ENCODE measurements around the gene LRFN2.

LRFN2 gene

DNA sequence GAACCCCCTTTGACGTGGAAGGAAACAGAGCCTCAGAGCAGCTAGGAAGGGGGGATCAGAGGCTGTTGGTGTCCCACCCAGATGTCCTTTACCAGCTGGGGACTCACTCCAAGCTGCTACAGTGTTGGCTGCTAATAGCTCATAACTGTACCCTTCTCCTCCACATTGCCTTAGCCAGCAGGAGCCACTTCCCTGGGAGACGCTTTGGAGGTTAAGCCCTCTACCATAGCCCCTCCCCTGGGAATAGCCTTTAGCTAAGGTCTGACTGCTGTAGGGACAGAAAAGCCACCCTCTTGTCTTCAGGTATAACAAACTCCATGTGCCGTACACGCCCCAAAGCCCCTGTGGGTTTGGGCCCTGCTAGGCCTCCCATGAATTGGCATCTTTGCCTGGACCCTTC lies 238.6 kb downstream of the LRFN2 start:
- H3K4me3 ChIP-seq (ENCODE audit: low read depth, low read length), result no peak overlapping the region
- H3K27me3 ChIP-seq (ENCODE audit: control insufficient read depth, insufficient read depth, low read length), result no peaks in the 10 kb centered on the region
- H3K36me3 ChIP-seq (ENCODE audit: control insufficient read depth, insufficient read depth, low read length), result no peaks in the 10 kb centered on the region
- peaks cover 44% of the 10 kb centered on the region for H3K4me1 ChIP-seq (ENCODE audit: control insufficient read depth, insufficient read depth, low read length)
- H3K9me3 ChIP-seq (ENCODE audit: control insufficient read depth, insufficient read depth, low read length), result no peaks in the 10 kb centered on the region
- peak overlapping the region; percentile 21 for H3K27ac ChIP-seq (ENCODE audit: low read depth, low read length)
- H3K9ac ChIP-seq (ENCODE audit: low read depth, low read length), result no peak overlapping the region

DNA sequence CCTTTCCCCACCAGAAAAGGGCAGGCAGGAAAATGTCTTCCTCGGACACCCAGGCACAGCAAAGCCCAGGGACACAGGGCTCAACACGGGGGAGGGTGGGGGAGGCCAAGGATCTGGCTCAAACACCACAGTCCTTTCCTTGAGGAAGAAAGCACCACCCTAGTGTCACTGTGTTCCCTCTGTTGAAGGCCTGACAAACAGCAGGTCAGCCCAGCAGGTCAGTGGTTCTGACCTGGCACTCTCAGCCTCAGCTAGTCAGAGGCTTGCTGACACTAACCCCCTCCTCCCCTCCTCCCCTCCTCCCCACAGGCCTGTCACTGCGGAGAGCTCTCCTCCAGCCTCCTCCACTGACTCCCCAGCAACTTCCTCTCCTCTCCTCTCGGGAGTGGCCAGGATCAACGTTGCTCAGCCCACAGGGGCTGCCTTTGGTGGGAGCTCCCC lies 239.6 kb downstream of the LRFN2 start:
- peak overlapping the region; percentile 57 for H3K27ac ChIP-seq (ENCODE audit: low read depth, low read length)
- peaks cover 50% of the 10 kb centered on the region for H3K4me1 ChIP-seq (ENCODE audit: control insufficient read depth, insufficient read depth, low read length)
- H3K9ac ChIP-seq (ENCODE audit: low read depth, low read length), result no peak overlapping the region
- H3K9me3 ChIP-seq (ENCODE audit: control insufficient read depth, insufficient read depth, low read length), result no peaks in the 10 kb centered on the region
- no peaks in the 10 kb centered on the region for H3K36me3 ChIP-seq (ENCODE audit: control insufficient read depth, insufficient read depth, low read length)
- no peaks in the 10 kb centered on the region for H3K27me3 ChIP-seq (ENCODE audit: control insufficient read depth, insufficient read depth, low read length)
- no peak overlapping the region for H3K4me3 ChIP-seq (ENCODE audit: low read depth, low read length)

DNA sequence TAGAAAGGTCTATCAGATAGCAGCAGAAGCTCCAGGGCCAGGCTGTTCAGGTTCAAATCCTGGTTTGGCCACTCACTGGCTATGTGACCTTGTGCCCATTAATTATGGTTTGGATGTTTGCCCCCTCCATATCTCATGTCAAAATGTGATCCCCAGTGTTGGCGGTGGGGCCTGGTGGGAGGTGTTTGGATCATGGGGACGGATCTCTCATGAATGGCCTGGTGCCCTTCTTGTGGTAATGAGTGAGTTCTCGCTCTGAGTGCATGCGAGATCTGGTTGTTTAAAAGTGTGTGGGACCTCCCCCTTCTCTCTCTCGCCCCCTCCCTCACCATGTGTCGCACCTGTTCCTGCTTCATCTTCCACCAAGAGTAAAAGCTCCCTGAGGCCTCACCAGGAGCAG lies 240.9 kb downstream of the LRFN2 start:
- Histone ChIP-seq H3K9me3 (ENCODE audit: control insufficient read depth, insufficient read depth, low read length) (no peaks in the 10 kb centered on the region), H3K27me3 (ENCODE audit: control insufficient read depth, insufficient read depth, low read length) (no peaks in the 10 kb centered on the region), H3K4me3 (ENCODE audit: low read depth, low read length) (no peak overlapping the region), H3K4me1 (ENCODE audit: control insufficient read depth, insufficient read depth, low read length) (peaks cover 60% of the 10 kb centered on the region), H3K27ac (ENCODE audit: low read depth, low read length) (no peak overlapping the region), H3K36me3 (ENCODE audit: control insufficient read depth, insufficient read depth, low read length) (no peaks in the 10 kb centered on the region), H3K9ac (ENCODE audit: low read depth, low read length) (no peak overlapping the region)

DNA sequence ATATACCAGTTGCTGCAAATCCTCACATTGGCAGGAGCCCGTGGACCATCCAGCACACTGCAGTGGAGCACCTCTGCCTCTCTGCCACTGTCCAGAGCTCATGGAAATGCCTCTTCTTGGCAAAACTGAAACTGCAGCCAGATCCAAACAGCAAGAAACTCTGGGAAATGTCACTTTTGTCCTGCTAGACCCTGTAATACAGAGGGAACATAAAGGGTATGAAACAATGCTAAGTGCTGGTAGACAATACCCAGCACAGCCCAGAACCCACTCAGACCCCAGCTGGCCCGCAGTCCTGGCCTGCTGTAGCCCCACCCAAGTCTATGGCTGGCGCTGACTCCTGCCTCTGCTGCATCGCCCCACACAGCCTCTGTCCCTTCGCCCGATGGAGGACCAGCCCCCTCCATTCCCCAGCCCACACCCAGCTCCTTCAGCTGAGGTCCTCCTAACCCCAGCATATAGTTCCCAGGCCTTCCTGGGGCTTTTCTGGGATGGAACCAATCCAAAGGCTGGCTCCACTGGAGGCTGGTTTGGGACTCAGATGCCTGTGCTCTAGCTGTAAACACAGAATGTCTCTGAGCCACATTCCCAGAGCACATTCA lies 242.5 kb downstream of the LRFN2 start:
- H3K36me3 ChIP-seq (ENCODE audit: control insufficient read depth, insufficient read depth, low read length), result no peaks in the 10 kb centered on the region
- peaks cover 57% of the 10 kb centered on the region for H3K4me1 ChIP-seq (ENCODE audit: control insufficient read depth, insufficient read depth, low read length)
- no peak overlapping the region for H3K4me3 ChIP-seq (ENCODE audit: low read depth, low read length)
- H3K9me3 ChIP-seq (ENCODE audit: control insufficient read depth, insufficient read depth, low read length), result no peaks in the 10 kb centered on the region
- no peaks in the 10 kb centered on the region for H3K27me3 ChIP-seq (ENCODE audit: control insufficient read depth, insufficient read depth, low read length)
- H3K27ac ChIP-seq (ENCODE audit: low read depth, low read length), result no peak overlapping the region
- no peak overlapping the region for H3K9ac ChIP-seq (ENCODE audit: low read depth, low read length)

DNA sequence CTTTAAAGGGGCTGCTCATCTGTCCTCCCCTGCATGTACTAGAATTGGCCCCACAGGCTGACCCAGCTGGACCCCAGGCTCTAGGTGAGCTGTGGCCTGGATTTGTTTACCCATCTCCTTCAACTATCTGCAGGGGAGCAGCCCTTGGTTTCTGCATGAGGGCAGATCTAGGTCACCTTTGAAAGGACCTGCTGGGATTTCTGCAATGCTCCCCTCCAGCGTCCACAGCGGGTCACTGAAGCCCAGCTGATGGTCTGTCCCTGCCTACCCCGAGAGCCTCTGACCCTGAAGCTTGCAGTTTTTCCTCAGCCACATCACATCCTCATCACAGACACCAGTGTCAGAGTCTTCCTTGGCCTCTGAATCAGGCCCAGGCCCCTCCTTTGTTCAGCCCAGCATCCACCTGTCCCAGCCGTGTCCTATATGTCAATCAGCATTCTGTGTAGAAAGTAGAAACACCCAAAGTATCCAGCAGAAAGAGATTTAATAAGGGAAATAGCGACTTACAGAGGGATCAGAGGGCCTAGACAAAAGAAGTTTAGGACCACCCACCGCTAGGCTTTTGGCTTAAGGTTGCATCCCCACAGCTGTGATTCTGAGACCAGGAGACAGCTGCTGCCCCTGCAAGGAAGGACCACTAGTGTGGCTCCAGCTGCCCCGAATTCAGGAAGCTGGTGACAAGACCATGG lies 243.1 kb downstream of the LRFN2 start:
- Histone ChIP-seq H3K4me1 (ENCODE audit: control insufficient read depth, insufficient read depth, low read length) (peaks cover 53% of the 10 kb centered on the region), H3K9ac (ENCODE audit: low read depth, low read length) (no peak overlapping the region)

DNA sequence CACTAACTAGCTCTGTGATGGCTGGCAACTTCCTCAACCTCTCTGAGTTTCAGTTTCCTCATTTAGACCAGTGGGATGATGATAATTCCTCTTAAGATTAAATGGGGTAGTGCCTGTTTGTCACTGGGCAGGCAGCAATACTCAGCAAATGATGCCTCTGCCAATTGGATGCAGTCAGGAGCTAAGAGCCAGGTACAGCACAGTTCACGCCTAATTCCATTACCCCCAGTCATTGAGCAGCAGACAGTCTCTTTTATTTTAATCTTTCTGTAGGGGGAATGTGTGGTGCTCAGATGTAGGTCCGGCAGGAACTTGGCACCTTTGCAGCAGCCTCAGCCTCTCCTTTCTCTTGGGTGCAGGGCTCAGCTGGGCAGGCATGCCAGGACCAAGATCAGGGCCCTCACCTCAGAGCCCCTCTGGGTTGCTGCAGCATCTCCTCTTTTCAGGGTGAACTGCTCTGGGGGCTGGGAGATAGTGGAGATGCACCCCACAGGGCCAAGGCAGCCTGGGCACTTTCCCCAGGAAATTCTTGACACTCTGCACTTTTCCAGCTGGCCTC lies 243.8 kb downstream of the LRFN2 start:
- Histone ChIP-seq H3K4me3 (ENCODE audit: low read depth, low read length) (no peak overlapping the region), H3K36me3 (ENCODE audit: control insufficient read depth, insufficient read depth, low read length) (no peaks in the 10 kb centered on the region), H3K27ac (ENCODE audit: low read depth, low read length) (no peak overlapping the region), H3K9ac (ENCODE audit: low read depth, low read length) (no peak overlapping the region), H3K9me3 (ENCODE audit: control insufficient read depth, insufficient read depth, low read length) (no peaks in the 10 kb centered on the region), H3K27me3 (ENCODE audit: control insufficient read depth, insufficient read depth, low read length) (no peaks in the 10 kb centered on the region), H3K4me1 (ENCODE audit: control insufficient read depth, insufficient read depth, low read length) (peaks cover 47% of the 10 kb centered on the region)

More for the DNA sequence above, 243.1 kb downstream of the LRFN2 start:
- Histone ChIP-seq H3K36me3 (ENCODE audit: control insufficient read depth, insufficient read depth, low read length) (no peaks in the 10 kb centered on the region), H3K9me3 (ENCODE audit: control insufficient read depth, insufficient read depth, low read length) (no peaks in the 10 kb centered on the region), H3K4me3 (ENCODE audit: low read depth, low read length) (no peak overlapping the region), H3K27ac (ENCODE audit: low read depth, low read length) (no peak overlapping the region), H3K27me3 (ENCODE audit: control insufficient read depth, insufficient read depth, low read length) (no peaks in the 10 kb centered on the region)

DNA sequence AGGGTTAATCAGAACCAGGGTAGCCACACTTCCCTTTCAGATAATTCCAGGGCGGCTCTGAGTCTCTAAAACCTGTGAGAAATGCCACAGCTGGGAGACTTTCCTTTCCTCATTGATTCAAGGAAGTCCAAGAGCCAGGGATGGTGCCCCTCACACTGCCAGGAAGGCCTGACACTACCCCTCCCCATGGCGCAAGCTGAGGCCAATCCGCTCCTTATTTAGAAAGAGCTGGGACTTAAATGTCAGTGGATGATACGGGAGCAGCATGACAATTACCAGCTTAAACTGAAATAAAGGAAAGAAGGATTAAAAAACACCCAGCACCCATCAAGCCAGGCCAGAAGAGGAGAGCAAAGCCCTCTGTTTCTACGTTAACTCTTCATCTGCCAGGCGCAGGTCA lies 244.4 kb downstream of the LRFN2 start:
- H3K4me3 ChIP-seq (ENCODE audit: low read depth, low read length), result no peak overlapping the region

DNA sequence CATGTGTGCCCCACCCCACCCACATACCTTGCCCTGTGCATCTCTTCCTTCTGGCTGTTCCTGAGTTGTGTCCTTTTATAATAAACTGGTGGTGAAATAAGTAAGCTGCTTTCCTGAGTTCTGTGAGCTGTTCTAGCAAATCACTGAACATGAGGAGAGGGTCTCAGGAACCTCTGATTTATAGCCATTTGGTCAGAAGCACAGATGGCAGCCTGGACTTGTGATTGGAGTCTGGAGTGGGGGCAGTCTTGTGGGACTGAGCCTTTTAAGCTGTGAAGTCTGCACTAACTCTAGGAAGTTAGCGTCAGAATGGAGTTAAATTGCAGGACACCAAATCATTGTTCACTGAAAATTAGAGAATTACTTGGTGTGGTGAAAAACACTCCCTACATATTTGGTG lies 245.4 kb downstream of the LRFN2 start:
- Histone ChIP-seq H3K27ac (ENCODE audit: low read depth, low read length) (no peak overlapping the region), H3K4me1 (ENCODE audit: control insufficient read depth, insufficient read depth, low read length) (peaks cover 33% of the 10 kb centered on the region), H3K27me3 (ENCODE audit: control insufficient read depth, insufficient read depth, low read length) (no peaks in the 10 kb centered on the region), H3K9me3 (ENCODE audit: control insufficient read depth, insufficient read depth, low read length) (no peaks in the 10 kb centered on the region), H3K9ac (ENCODE audit: low read depth, low read length) (no peak overlapping the region), H3K4me3 (ENCODE audit: low read depth, low read length) (no peak overlapping the region), H3K36me3 (ENCODE audit: control insufficient read depth, insufficient read depth, low read length) (no peaks in the 10 kb centered on the region)

More for the DNA sequence above, 244.4 kb downstream of the LRFN2 start:
- H3K36me3 ChIP-seq (ENCODE audit: control insufficient read depth, insufficient read depth, low read length), result no peaks in the 10 kb centered on the region
- H3K9ac ChIP-seq (ENCODE audit: low read depth, low read length), result no peak overlapping the region
- no peaks in the 10 kb centered on the region for H3K9me3 ChIP-seq (ENCODE audit: control insufficient read depth, insufficient read depth, low read length)
- peaks cover 42% of the 10 kb centered on the region for H3K4me1 ChIP-seq (ENCODE audit: control insufficient read depth, insufficient read depth, low read length)
- H3K27me3 ChIP-seq (ENCODE audit: control insufficient read depth, insufficient read depth, low read length), result no peaks in the 10 kb centered on the region
- H3K27ac ChIP-seq (ENCODE audit: low read depth, low read length), result peak overlapping the region; percentile 17
